Jurkat, Clone E6-1 (cell line): ENCODE data around the gene STX2.
"Not testable (repeated sequence)": the region's sequence is repeated elsewhere in the genome, so short reads cannot be mapped to it uniquely, and the experiment has no call there.

Experiments
- DNase-seq: peaks from one replicate; pipeline ENCODE4 v3.0.0-alpha.2; 2011; ENCODE audit warnings: low read depth, low spot score
- H3K4me3 ChIP-seq: 2 replicates; pipeline ENCODE4 v1.5.1; 2011; ENCODE audit warnings: mild to moderate bottlenecking, low read length, control low read depth, moderate library complexity

The STX2 gene

DNA sequence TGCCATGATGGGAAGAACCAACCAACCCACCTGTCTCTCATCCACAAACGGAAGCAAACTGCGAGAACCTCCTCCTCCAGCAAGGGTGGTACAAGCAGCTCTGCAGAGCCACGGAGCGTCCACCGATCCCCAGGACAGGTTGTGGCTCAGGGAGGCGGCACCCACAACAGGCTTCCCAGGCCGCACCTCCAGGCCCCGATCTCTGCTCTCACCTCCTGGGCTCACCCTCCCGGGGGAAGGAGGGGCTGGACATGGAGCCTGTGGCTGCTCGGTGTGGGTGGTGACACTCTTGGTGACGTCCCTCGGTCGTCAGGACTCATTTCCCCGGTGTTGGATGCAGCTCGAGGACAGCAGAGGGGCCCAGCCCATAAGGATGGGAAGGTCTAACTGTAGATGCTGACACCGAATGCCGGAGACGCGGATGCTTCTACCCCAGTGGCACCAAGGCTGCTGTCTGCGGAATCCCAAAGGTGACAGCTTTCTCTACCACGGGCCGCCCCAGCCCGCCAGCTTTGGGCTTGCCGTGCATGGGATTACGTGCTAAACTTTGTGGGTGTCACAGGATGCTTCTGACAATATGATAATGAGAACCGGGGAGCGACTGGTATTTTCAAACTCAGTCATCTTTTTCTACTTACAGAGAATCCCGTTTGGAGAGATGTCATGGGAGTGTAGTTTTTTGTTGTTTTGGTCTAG is 58.0 kb downstream of the STX2 start:
- DNase-seq = no peak
- no peak overlapping the region for H3K4me3 ChIP-seq

DNA sequence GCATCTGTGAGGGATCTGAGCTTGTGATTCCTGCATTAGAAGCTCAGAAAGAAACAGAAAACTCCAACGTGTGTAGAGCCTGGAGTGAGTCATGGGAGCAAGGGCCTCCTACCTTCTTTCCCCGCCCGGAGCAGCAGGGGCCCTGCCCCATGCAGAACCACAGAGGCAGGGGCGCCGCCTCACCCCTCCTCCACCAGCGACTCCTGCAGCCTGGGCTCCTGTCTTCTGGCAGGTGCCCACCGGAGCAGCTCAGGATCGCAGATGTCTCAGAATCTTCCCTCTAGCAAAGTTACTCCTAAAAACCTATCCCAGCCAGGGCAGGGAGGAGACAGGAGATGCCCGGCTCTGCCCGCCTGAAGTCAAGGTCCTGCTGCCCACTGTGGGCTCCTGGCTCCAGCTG is 58.7 kb downstream of the STX2 start:
- H3K4me3 ChIP-seq = no peak overlapping the region
- no peak for DNase-seq

DNA sequence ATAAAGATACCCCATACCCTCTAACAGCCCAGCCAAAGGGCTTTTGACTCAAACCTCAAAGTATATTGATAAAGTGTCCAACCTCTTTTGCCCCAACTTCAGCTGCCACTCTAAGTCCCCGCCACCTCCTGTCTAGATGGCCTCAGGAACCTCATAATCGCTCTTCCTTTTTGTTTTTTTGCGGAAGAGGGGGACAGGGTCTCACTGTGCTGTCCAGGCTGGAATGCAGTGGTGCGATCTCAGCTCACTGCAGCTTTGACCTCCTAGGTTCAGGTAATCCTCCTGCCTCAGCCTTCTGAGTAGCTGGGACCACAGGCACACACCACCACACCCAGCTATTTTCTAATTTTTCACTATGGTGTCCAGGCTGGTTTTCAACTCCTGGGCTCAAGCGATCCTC is 60.3 kb downstream of the STX2 start:
- no peak for DNase-seq
- H3K4me3 ChIP-seq = no peak overlapping the region

DNA sequence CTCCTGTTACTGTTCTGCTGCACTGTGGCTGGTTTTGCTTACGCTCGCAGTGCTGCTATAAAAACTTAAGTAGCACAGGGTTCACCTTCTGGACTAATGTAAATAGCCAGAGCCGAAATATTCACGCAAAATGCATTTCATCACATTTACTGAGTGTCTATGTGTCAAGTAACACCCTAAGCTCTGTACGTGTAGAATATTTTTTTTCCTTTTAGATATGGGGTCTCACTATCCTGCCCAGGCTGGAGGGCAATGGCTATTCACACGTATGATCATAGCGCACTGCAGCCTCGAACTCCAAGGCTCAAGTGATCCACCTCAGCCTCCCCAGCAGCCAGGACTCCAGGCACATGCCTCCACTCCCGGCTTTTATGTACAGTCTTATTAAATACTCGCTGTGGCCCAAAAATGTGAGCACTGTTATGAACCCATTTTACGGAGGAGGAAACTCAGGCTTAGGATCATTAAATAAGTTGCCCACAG is 62.2 kb downstream of the STX2 start:
- DNase-seq = no peak
- H3K4me3 ChIP-seq = no peak overlapping the region

DNA sequence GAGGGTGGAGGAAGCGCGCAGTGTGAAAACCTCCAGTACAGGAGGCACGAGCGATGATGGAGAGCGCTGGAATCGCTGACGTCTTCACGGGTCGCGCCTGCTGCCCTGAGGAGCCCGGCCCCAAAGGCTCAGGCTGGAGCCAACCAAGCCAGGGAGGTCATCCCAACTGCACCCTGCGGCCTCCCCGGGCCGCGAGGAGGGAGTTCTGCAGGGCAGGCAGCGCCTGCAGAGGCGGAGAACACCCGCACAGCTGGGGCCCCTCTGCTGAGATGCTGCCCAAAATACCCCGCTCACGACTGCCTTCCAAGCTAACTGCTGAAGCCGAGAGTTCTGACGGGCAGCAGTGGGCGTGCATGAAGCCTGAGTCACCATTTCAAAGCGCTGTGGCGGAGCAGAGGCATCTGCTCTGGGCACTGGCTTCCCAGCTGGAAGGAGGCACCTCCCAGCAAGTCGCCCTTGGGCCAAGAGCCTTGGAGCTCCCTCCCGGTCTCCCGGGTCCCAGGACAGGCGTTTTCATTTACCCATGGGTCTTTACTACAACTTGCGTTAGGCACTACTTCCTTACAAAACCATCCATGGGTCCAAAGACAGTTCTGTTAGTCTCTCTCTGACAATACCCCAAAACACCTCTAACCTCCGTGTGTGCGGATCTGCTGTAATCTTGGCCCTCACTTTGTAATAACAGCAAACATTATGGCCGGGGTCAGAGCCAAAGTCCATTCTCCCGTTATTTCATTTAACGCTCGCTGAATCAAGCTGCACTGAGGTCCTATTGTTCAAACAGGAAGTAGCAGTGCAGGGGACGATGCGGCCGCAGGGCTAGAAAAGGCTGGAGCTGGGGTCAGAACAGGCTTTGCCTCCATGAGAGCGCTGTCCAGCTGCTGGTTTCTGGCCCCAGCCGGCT is 62.8 kb downstream of the STX2 start:
- DNase-seq = no peak
- H3K4me3 ChIP-seq = no peak overlapping the region

DNA sequence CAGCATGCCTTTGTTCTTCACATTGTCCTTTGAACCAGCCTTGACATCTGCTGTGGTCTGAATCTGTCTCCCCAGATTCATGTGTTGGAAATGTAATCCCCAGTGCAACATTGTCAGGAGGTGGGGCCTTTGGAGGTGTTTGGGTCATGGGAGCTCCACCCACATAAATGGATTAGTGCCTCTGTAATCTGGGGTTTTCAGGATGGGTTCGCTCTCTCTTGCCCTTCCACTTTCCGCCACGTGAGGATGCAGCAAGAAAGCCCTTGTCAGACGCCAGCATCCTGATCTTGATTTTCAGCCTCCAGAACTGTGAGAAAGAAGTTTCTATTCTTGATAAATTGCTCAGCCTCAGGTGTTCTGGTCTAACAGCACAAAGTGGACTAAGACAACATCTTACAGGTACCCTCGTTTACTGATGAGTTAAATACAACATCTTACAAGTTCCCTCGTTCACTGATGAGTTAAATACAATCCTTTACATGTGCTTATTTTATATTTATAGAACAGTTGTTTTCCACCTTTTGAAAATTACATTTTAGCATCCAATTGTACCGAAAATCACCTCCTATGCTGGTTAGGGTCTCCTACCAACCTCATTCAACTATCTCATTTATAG is 68.5 kb downstream of the STX2 start:
- no peak for DNase-seq
- H3K4me3 ChIP-seq = no peak overlapping the region

DNA sequence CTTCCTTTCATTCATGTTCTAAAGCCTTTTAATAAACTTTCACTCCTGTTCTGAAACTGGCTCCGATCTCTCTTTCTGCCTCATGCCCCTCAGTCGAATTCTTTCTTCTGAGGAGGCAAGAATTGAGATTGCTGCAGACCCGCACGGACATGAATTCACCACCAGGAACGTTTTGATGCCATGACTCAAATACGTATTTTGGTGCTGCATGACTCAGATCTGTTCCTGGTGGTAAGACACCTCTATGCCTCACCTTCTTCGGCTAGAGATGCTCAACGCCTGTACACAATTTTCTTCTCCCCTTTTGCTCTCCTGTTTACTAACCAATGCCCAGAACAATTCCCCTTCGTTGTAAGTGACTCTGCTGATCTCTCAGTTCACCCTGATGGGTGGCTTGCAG is 70.9 kb downstream of the STX2 start:
- no peak overlapping the region for H3K4me3 ChIP-seq
- DNase-seq = no peak

DNA sequence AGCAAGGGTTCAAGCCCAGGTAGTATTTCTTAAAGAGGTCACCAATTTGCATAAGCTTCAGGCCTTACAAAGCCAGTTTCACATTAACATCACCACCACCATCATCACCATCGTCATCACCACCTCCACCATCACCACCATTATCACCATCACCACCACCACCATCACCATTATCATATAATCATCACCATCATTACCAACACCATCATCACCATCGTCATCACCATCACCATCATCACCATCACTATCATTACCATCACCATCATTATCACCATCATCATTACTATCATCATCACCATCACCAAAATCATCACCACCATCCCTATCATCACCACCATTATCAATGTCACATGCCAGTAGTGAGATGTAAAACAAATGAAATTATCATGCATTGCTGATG is 72.6 kb downstream of the STX2 start:
- no peak for DNase-seq
- H3K4me3 ChIP-seq = no peak overlapping the region

DNA sequence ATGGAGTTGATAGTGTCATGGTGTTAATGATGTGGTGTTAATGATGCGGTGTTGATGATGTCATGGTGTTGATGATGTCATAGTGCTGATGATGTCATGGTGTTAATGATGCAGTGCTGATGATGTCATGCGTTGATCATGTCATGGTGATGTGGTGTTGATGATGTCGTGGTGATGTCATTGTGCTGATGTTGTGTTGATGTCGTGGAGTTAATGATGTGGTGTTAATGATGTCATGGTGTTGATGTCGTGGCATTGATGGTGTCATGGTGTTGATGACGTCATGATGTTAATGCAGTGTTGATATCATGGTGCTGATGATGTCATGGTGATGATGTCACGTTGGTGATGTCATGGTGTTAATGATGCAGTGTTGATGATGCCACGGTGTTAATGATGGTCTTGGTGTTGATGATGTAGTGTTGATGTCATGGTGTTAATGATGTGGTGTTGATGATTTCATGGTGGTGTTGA is 73.8 kb downstream of the STX2 start:
- peak; percentile 36 for DNase-seq
- no peak overlapping the region for H3K4me3 ChIP-seq

DNA sequence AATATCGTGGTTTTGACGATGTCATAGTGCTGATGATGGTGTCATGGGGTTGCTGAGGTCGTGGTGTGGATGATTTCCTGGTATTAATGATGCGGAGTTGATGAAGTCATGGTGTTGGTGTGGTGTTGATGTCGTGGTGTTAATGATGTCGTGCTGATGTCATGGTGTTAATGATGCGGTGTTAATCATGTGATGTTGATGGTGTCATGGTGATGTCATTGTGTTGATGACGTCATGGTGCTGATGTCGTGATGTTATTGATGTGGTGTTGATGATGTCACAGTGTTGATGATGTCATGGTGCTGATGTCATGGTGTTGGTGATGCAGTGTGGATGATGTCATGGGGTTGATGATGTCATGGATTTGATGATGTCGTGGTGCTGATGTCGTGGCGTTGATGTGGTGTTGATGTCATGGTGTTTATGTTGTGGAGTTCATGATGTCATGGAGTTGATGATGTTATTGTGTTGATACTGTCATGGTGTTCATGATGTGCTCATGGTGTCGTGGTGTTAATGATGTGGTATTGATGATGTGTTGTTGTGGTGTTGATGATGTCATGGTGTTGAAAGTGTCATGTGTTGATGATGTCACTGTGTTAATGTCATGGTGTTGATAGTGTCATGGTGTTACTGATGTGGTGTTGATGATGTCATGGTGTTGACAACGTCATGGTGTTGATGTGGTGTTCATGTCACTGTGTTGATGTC is 74.4 kb downstream of the STX2 start:
- H3K4me3 ChIP-seq = no peak overlapping the region
- DNase-seq = peak; percentile 55

DNA sequence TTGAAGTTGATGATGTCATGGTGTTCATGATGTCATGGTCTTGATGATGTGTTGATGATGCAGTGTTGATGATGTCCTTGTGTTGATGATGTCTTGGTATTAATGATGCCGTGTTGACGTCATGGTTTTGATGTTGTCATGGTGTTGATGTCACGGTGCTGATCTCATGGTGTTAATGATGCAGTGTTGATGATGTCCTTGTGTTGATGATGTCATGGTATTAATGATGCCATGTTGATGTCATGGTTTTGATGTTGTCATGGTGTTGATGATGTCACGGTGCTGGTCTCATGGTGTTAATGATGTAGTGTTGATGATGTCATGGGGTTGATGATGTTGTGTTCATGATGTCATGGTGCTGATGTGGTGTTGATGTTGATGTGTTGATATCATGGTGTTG is 75.0 kb downstream of the STX2 start:
- peak; percentile 14 for DNase-seq

DNA sequence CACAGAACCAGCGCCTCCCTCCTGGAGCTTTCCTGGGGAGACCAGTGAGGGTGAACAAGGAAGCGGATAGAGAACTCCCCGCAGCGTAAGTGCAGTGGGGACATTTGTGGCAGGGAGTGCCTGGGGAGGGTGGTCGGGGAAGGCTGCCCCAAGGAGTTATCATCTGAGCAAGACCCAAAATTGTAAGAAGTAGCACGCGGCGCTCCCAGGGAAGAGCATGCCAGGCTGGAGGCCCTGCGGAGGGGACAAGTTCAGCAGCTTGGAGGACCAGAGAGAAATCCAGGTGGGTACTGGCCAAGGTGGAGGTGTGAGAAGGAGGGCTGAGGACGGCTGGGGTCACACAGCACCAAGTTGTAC is 76.8 kb downstream of the STX2 start:
- H3K4me3 ChIP-seq = no peak overlapping the region
- DNase-seq = no peak

More for the DNA sequence above, 75.0 kb downstream of the STX2 start:
- H3K4me3 ChIP-seq = no peak overlapping the region

DNA sequence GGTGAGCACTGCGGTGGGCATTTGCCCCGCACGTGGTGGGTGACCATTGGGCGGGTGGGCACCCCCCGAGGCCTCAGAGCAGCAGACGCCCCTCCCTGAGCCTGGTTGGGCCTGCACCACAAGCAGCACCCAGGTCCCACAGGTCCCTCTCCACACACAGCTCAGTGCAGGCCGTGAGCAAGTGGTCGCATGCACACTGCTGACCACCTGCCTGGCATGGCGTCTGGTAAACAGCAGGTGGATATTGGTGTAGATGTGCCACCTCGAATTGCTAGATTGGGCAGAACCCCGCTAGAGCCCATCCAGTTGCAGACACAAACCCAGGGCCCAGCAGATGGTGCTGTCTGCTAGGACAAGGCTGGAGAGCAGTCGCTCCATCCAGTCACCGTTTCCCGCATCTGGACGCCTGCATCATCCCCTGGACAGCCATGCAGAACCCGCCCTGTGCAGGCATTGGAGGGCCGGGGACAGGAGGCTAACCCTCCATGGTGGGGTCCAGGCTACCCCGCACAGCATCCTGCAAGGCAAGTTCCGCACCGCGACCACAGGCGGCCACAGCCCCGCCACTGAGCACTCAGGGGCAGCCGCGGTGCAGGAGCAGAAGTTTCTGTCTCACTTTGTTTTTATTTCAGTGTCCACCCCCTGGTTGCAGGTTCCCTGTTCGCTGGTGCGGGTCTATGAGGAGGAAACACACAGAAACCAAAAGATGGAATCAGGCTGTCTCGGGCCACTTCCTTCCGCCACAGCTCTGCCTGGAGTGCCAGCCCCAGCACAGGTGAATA is 77.3 kb downstream of the STX2 start:
- peak; percentile 20 for DNase-seq
- no peak overlapping the region for H3K4me3 ChIP-seq

DNA sequence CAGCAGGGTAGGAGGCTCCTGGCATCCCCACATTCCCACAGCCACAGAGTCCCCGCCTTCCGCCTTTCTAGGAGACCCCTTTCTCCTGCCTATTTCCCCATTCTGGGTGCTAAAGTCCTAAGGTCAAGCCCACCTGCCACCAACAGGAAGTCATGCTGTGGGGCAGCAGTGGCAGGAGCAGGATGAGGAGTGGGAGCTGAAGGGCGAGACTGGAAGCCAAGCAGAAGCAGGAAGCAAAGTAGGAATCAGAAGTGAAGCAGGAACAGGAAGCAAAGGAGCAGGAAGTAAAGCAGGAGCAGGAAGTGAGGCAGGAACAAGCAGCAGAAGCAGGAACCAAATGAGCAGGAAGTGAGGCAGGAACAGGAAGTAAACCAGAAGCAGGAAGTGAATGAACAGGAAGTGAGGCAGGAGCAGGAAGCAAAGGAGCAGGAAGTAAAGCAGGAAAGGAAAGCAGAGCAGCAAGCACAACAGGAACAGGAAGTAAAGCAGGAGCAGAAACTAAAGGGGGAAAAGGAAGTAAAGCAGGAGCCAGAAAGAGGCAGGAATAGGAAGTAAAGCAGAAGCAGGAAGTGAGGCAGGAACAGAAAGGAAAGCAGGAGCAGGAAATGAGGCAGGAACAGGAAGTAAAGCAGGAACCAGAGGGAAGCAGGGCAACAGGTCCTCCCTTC is 84.7 kb downstream of the STX2 start:
- H3K4me3 ChIP-seq = no peak overlapping the region
- DNase-seq = no peak

DNA sequence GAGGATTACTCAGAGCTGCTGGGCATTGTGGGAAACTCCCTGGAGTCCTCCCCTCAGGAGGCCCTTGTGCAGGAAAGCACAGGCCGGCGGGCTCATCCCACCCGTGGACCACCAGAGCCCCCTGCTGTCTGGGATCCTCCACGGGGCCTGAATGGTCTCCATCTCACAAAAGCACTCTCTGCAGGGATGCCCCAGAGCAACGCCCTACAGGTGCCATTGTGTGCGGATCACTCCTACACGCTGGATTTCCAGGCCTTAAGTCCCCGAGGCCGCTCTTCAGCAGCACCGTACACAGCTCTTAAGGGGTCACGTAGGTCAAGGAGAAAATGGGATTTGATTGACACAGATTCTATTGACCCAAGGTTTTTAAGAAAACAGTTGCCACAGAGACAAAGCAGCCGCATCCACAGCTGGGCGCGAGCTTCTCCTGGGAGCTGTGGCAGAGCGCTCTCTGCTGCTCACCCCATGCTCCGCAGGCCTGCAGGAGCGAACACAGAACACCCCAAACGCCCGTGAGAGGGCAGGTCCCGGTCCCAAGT is 86.3 kb downstream of the STX2 start:
- DNase-seq = no peak
- no peak overlapping the region for H3K4me3 ChIP-seq

DNA sequence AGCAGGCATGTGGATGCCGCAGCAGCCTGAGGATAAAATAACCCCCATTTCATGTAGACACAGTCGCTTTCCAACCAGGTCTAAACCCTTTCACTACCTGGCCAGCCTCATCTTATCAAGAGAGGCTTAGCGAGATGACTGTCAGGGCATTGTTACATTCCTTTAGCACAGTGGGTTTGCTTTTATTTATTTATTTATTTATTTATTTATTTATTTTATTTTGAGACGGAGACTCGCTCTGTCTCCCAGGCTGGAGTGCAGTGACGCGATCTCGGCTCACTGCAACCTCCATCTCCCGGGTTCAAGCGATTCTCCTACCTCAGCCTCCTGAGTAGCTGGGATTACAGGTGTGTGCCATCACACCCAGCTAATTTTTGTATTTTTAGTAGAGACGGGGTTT is 87.0 kb downstream of the STX2 start:
- not testable (repeated sequence) for DNase-seq, H3K4me3 ChIP-seq

DNA sequence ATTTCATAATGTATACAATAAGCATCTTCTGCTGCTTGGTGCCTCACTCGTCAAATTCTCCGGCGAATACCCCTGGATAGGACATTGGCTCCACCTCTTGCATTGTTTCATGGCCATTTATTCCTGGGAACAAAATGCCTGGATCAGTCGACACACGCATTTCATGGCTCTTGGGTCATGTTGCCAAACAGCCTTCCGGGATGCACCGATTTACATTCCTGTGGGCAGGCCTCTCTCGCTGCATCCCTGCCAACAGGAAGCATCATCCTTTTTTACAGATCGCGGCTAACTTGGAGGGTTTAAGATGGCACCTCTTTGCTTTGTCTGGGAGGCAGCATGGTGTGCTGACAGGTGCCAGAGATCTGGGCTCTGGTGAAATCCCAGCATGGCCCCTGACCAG is 90.3 kb downstream of the STX2 start:
- no peak overlapping the region for H3K4me3 ChIP-seq
- DNase-seq = no peak
